A549 (cell line): ENCODE results near the gene RARB.

Source experiments
- CEBPB ChIP-seq, 2 experiments: fragments of >200 bp in 1 of 2; sonication (Bioruptor Twin) in 1 of 2; formaldehyde crosslinking in 1 of 2; IDR thresholded peaks; 2 replicates each; pipeline ENCODE4 v1.6.1; 2012 to 2016
- CTCF ChIP-seq: fragments of >200 bp; sonication (Bioruptor Twin); formaldehyde crosslinking; IDR thresholded peaks from 3 replicates; pipeline ENCODE4 v1.5.1; 2016
- JUN ChIP-seq, 2 experiments: fragments of >200 bp; sonication (Bioruptor Twin); formaldehyde crosslinking; IDR thresholded peaks; 2 replicates in 1 of 2; 3 replicates in 1 of 2; pipeline ENCODE4 v1.6.1; 2016 to 2017
- MAZ ChIP-seq: fragments of 150-350 bp; IDR thresholded peaks from 2 replicates; pipeline ENCODE4 v1.6.1; 2014; ENCODE audit warnings: antibody characterized with exemption, low read depth, low read length, borderline replicate concordance
- POLR2A ChIP-seq: IDR thresholded peaks from 2 replicates; pipeline ENCODE4 v1.6.1; 2012; ENCODE audit warnings: mild to moderate bottlenecking, low read length
- RAD21 ChIP-seq, 2 experiments: fragments of >200 bp in 1 of 2; sonication (Bioruptor Twin) in 1 of 2; formaldehyde crosslinking in 1 of 2; IDR thresholded peaks in 1 of 2; conservative IDR thresholded peaks in 1 of 2; 2 replicates in 1 of 2; 3 replicates in 1 of 2; pipeline ENCODE4 v1.6.1; 2012 to 2018; ENCODE audit warnings: inconsistent platforms in 1 of 2
- RARB ChIP-seq: fragments of 250-450 bp; sonication (Bioruptor Pico); IDR thresholded peaks from 2 replicates; pipeline ENCODE4 v1.8.0; 2021; ENCODE audit warnings: mild to moderate bottlenecking, moderate library complexity
- SMC3 ChIP-seq: fragments of >200 bp; sonication (Bioruptor Twin); formaldehyde crosslinking; IDR thresholded peaks from 3 replicates; pipeline ENCODE4 v1.6.1; 2018; ENCODE audit warnings: inconsistent platforms
- USF2 ChIP-seq: fragments of 450-650 bp; IDR thresholded peaks from 2 replicates; pipeline ENCODE4 v1.6.1; 2014; ENCODE audit warnings: antibody characterized with exemption

GRCh38 chr3:25563601-25564000, 135.5 kb downstream of the RARB start:
- TF ChIP-seq RARB (no peak), CTCF (no peak), CEBPB (IDR thresholded peaks at IDR 0.05) (no peak), RAD21 (conservative IDR thresholded peaks at IDR 0.05 in 1 of 2, IDR thresholded peaks at IDR 0.05 in 1 of 2) (no peak), SMC3 (no peak), JUN (IDR thresholded peaks at IDR 0.05) (no peak), POLR2A (no peak), MAZ (no peak), USF2 (no peak)
